Measurements from ENCODE around the gene UGT3A2. TPM values are rescaled to one million over a fixed set of nuclear protein-coding genes. Genes with fewer than 3 reads are reported as not detected.

The UGT3A2 gene, protein sequence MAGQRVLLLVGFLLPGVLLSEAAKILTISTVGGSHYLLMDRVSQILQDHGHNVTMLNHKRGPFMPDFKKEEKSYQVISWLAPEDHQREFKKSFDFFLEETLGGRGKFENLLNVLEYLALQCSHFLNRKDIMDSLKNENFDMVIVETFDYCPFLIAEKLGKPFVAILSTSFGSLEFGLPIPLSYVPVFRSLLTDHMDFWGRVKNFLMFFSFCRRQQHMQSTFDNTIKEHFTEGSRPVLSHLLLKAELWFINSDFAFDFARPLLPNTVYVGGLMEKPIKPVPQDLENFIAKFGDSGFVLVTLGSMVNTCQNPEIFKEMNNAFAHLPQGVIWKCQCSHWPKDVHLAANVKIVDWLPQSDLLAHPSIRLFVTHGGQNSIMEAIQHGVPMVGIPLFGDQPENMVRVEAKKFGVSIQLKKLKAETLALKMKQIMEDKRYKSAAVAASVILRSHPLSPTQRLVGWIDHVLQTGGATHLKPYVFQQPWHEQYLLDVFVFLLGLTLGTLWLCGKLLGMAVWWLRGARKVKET
- total RNA-seq (ENCODE audit: unreplicated experiment): 7.2 TPM
- long read RNA-seq, partial matches to known transcripts: 2 of 7 reads
- long read RNA-seq, other reads (novel, unspliced or antisense): 0 of 7 reads

DNA sequence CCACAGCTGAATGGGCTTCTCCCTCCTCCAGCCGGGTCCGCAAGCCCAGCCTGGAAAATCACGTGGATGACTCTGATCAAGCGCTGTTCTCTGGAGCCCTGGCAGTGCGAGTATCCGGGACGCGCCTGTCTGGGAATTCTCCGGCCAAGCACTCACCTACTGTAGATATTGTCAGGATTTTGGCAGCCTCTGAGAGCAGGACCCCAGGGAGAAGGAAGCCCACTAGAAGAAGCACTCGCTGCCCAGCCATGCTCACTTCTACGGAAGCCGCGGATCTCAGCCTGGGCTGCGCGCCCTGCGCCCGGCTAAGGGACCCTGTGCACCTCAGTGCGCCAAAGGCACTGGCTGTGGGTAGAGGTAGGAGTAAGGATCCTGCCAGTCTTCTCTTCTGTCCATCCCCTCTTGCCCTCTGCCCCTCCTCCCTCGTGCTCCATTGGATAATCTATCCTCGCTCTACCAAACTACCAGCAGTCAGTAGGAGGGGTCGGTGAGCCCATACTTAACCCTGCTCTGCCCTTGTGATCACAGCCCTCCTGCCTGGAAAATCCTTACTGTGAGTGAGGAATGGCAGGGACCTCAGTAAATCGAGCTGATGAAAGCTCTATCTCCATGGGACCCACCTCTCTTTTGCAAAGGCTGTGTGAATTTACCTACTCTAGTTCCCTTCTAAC is at the start of gene UGT3A2:
Gene UGT3A2 (minus strand): TSS at position 343 of the 671 bp plus-strand sequence. CDS start 93 bp downstream, at position 250.
- TF ChIP-seq, protein P1, sequence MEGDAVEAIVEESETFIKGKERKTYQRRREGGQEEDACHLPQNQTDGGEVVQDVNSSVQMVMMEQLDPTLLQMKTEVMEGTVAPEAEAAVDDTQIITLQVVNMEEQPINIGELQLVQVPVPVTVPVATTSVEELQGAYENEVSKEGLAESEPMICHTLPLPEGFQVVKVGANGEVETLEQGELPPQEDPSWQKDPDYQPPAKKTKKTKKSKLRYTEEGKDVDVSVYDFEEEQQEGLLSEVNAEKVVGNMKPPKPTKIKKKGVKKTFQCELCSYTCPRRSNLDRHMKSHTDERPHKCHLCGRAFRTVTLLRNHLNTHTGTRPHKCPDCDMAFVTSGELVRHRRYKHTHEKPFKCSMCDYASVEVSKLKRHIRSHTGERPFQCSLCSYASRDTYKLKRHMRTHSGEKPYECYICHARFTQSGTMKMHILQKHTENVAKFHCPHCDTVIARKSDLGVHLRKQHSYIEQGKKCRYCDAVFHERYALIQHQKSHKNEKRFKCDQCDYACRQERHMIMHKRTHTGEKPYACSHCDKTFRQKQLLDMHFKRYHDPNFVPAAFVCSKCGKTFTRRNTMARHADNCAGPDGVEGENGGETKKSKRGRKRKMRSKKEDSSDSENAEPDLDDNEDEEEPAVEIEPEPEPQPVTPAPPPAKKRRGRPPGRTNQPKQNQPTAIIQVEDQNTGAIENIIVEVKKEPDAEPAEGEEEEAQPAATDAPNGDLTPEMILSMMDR (IDR thresholded peaks at IDR 0.05; ENCODE audit: unreplicated experiment): no peak
- H3K4me1 Mint-ChIP-seq (ENCODE audit: unreplicated experiment): peaks cover 9% of the 10 kb centered on the region
- peak; percentile 30 for DNase-seq (ENCODE audit: low spot score)
- no peaks in the 10 kb centered on the region for H3K9me3 Mint-ChIP-seq (ENCODE audit: unreplicated experiment)
- H3K27ac Mint-ChIP-seq (ENCODE audit: unreplicated experiment): peak within 1 kb of the TSS; percentile 4
- peak within 1 kb of the TSS; percentile 86 for H3K4me3 Mint-ChIP-seq (ENCODE audit: unreplicated experiment)
- peaks cover 3% of the 10 kb centered on the region for H3K27me3 Mint-ChIP-seq (ENCODE audit: unreplicated experiment)
- peaks cover 5% of the 10 kb centered on the region for H3K36me3 Mint-ChIP-seq (ENCODE audit: low read depth, unreplicated experiment)

DNA sequence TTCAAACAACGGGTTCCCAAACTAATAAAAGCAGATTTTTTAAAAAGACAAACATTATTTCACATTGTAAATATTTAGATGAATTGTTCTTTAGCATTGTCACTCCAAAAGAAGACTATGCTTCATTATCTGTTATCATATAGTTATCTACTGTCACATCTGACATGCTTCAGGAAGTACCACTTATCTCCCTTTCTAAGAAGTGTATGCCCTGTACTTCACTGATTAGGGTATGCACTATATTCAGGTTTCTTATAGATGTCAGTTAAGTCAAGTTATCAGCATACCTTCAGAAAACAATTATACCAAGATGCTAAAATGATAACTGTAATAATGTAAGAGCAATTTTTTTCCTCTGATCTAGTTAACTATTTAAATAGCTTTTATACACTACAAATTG is 44.6 kb upstream of the UGT3A2 start:
- Mint-ChIP-seq H3K27me3 (ENCODE audit: unreplicated experiment) (peaks cover 2% of the 10 kb centered on the region), H3K27ac (ENCODE audit: unreplicated experiment) (no peak overlapping the region), H3K9me3 (ENCODE audit: unreplicated experiment) (no peaks in the 10 kb centered on the region), H3K4me3 (ENCODE audit: unreplicated experiment) (no peak overlapping the region), H3K4me1 (ENCODE audit: unreplicated experiment) (no peaks in the 10 kb centered on the region), H3K36me3 (ENCODE audit: low read depth, unreplicated experiment) (no peaks in the 10 kb centered on the region)
- no peak for DNase-seq (ENCODE audit: low spot score)
- TF ChIP-seq, protein P1 (IDR thresholded peaks at IDR 0.05; ENCODE audit: unreplicated experiment): no peak

DNA sequence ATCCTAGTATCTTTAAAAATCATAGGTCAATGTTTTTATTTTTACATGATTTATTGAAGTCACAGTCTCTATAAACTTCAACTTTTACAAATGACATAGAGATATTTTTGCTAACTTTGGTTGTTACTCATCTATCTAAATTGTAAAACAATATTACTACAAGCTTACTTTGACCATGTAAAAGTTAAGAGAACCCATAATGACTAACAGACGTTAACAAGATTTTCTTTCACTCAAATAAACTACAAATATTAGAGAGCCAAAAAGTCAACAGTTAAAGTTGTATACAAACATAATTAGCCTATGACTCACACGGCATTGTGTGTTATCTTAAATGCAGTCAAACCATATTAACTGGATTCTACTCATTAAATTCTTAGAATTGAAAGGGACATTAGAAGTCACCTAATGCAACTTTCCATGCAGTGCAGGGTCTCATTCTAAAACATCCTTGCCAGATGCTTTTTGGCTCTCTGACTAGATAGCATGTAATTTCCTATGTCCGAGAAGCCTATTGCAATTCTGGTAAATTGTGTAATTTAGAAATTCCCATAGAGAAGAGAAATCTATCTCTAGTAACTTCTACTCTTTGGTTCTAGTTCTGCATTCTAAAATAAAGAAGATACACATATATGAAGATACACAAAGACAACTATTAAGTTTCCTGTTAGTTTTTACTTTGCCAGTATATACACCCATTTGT is 42.2 kb upstream of the UGT3A2 start:
- H3K27ac Mint-ChIP-seq (ENCODE audit: unreplicated experiment): no peak overlapping the region
- no peak overlapping the region for H3K4me3 Mint-ChIP-seq (ENCODE audit: unreplicated experiment)
- TF ChIP-seq, protein P1 (IDR thresholded peaks at IDR 0.05; ENCODE audit: unreplicated experiment): no peak
- H3K36me3 Mint-ChIP-seq (ENCODE audit: low read depth, unreplicated experiment): no peaks in the 10 kb centered on the region
- no peak for DNase-seq (ENCODE audit: low spot score)
- H3K4me1 Mint-ChIP-seq (ENCODE audit: unreplicated experiment): no peaks in the 10 kb centered on the region
- no peaks in the 10 kb centered on the region for H3K9me3 Mint-ChIP-seq (ENCODE audit: unreplicated experiment)
- H3K27me3 Mint-ChIP-seq (ENCODE audit: unreplicated experiment): peaks cover 2% of the 10 kb centered on the region

DNA sequence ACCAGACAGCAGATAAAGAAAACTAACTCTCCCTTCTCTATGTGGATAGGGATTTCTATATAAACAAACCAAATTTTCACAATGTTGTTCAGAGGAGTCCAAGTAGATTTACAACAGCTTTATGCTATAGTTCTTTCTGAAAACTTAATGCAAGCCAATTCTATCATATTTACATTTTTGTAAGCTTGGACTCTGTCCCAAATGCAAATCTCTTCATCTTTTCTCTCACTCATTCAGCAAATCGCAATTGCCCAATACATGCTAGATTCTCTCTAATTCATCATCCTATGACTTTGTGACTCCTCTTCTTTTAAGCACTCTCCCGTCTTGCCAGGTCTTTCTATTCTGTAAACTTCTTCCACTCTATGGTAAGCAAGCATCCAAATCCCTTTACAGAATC is 39.1 kb upstream of the UGT3A2 start:
- no peaks in the 10 kb centered on the region for H3K4me1 Mint-ChIP-seq (ENCODE audit: unreplicated experiment)
- no peak for DNase-seq (ENCODE audit: low spot score)
- TF ChIP-seq, protein P1 (IDR thresholded peaks at IDR 0.05; ENCODE audit: unreplicated experiment): no peak
- H3K27ac Mint-ChIP-seq (ENCODE audit: unreplicated experiment): no peak overlapping the region
- no peaks in the 10 kb centered on the region for H3K9me3 Mint-ChIP-seq (ENCODE audit: unreplicated experiment)
- H3K36me3 Mint-ChIP-seq (ENCODE audit: low read depth, unreplicated experiment): no peaks in the 10 kb centered on the region
- no peak overlapping the region for H3K4me3 Mint-ChIP-seq (ENCODE audit: unreplicated experiment)
- H3K27me3 Mint-ChIP-seq (ENCODE audit: unreplicated experiment): peaks cover 2% of the 10 kb centered on the region

All from endothelial cell (in vitro differentiated cells).